HTERT RPE-1 (cell line): Measurements from ENCODE around the gene SKA2.
"Not testable (repeated sequence)": the region's sequence is repeated elsewhere in the genome, so short reads cannot be mapped to it uniquely, and the experiment has no call there.

Experiments used
- in situ Hi-C: fragments of 300-500 bp; cut with MboI; formaldehyde crosslinking; loops from 4 replicates; pipeline ENCODE4 v1.14.3; 2020; ENCODE audit warnings: low sequenced_read_pairs

The SKA2 gene

GRCh38 chr17:59152925-59153324, 2.1 kb downstream of the SKA2 start:
- in situ Hi-C loops, result no loop called here

DNA sequence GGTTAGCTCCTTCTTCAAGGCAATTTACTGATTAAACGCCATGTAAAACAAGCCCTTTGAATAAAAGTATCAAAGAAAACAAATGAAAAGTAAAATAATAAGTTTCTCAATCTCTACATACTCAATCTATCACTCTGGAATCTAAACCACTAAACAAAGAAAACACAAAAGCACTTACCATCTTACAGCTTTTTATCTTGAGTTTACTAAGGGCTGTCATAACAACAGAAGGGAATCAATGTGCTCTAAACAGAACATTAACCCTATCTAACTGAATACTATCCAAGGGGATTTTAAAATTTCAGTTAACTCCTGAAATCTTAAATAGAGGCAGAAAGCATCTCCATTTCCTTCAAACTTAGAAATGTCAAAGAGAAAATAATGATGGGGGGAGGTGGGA, 3.4 kb downstream of the SKA2 start:
- in situ Hi-C loops, result no loop called here

DNA sequence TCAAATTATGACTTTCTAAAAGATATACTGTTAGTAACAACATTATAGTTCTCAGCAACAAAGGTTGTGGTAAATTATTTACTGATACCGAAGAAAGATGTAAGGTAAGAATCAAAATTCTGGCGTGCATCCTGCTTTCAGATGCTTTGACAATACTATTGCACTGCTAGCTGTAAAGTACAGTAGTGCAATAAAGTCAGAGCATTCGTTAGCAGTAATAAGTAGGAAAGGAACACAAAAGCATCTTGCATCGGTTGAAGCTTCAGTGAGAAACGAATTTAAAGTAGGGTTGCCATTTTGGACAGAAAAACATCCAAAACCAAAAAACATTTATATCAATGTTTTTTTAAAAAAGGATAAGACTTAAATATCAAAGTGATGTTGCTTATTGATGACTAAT, 4.0 kb downstream of the SKA2 start:
- in situ Hi-C loops, result no loop called here

DNA sequence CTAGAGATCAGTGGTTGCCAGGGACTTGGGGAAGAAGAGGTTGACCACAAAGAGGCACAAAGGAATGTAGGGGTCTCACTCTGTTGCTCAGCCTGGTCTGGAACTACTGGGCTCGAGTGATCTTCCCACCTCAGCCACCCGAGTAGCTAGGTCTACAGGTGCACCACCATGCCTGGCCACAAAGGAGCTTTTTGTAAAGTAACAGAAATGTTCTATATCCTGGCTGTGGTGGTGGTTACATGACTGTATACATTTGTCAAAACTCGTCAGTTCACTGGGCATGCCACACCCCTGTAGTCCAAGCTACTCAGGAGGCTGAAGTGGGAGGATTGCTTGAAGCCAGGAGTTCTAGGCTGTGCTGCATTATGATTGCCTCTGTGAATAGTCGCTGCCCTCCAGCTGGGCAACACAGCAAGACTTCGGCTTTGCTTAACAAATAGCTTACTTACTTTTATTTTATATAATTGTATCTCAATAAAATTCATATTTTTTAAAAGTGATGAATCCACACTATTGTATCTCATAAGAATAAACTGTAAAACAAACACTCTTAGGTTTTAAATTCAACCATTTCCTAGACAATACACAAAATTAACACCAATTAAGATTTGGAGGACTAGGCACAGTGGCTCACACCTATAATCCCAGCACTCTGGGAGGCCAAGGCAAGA, 5.0 kb downstream of the SKA2 start:
- in situ Hi-C loops, result no loop called here

GRCh38 chr17:59149051-59149450, 5.9 kb downstream of the SKA2 start:
- in situ Hi-C loops, result no loop called here

DNA sequence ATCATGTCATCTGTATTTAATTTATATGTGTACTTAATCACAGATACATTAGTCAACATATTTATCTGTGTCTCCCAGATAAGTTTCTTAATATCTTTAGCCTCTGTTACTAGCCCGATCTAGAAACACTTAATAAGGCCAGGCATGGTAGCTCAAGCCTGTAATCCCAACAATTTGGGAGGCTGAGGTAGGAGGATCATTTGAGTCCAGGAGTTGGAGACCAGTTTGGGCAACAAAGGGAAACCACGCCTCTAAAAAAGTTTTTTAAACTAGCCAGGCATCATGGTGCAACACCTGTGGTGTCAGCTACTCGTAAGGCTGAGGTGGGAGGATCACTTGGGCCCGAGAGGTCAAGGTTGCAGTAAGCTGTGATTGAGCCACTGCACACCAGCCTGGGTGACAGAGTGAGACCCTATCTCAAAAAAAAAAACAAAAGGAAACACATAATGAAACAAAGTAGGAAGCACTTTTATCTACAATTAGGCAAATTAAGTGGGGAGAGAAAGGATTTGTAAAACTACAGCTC, 9.4 kb downstream of the SKA2 start:
- in situ Hi-C loops, result no loop called here

DNA sequence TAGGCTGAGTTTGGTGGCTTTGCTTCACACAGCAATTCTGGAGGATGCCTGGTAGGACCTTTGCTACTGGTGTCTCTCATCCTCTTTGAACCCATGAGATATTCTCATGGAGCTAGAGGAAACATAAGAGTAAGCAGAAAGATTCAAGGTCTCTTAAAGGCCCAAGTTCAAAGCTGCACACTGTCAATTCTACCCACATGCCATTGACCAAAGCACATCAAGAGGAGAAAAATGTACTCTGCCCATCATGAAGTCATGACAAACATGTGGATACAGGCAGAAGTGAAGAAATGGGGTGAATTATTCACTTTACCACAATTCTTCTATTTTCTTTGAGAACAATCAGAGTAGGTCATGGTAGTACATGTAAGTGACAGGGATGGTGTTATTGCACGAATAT, 13.1 kb downstream of the SKA2 start:
- in situ Hi-C loops, result no loop called here

DNA sequence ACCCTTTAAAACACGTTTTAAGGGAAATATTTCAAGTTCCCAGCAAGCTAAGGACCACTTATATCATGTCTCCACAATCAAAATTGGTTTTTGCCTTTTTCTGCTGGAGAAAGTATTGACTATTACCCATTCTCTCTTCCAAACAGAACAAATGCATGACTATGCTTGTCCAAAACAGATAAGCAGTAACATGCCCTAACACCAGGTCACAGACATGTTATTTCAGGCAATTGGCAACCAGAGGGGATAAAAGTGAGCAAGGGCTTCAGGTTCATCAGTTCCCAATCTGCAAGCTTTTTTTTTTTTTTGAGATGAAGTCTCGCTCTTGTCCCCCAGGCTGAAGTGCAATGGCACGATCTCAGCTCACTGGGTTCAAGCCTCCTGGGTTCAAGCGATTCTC, 15.0 kb downstream of the SKA2 start:
- in situ Hi-C loops, result no loop called here

- in situ Hi-C loops, result not testable (repeated sequence)
Measured at GRCh38 chr17:59138339-59138738, 16.6 kb downstream of the SKA2 start.

DNA sequence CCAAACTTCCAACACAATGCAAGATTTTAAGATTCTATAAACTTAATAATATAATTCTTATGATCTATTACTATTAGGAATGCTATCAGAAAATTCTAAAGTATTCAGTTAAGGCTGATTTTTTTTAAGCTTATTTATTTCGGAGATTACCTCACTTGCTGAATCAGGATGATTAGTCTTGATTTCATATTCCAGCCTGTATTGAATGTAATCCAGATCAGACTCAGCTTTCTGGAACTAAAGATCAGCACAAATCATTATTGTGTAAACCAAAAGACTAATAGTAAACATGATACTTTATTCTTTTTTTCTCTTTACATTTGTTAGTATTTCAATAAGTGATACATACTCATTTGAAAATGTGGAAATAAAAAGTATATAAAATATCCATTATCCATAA, 23.9 kb downstream of the SKA2 start:
- in situ Hi-C loops, result no loop called here

GRCh38 chr17:59129814-59130213, 25.2 kb downstream of the SKA2 start:
- in situ Hi-C loops, result no loop called here

DNA sequence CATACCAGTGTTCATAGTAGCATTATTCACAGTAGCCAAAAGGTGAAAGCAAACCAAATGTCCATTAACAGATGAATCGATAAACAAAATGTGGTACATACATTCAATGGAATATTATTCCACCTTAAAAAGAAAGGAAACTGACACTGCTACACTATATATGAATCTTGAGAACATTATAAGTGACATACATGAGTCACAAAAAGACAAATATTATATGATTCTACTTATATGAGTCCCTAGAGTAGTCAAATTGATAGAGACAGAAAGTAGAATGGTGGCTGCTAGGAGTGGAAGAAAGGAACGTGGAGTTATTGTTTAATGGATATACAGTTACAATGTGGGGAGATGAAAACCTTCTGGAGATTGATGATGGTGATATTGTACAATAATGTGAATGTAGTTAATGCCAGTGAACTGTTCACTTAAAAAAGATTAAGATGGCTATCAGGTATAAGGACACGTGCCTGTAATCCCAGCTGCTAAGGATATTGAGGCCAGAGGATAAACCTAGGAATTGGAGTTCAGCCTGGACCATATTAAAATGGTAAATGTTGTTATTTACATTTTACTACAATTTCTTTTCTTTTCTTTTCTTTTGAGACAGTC, 28.1 kb downstream of the SKA2 start:
- in situ Hi-C loops, result no loop called here

DNA sequence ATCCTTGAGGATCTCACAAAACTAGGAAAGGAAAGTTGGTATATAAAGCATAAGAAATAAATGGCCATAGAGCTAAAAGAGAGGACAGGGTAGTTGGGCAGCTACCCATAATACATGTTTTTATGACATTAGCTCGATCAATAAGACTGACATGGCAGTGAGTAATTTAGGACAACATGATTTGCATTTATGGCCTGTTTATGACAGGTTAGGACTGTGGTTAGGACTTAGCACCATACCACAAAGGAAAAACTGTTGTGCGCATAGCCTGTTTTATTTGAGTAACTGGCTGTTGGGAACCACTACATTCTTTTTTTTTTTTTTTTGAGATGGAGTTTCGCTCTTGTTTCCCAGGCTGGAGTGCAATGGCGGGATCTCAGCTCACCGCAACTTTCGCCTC, 30.3 kb downstream of the SKA2 start:
- in situ Hi-C loops, result no loop called here

DNA sequence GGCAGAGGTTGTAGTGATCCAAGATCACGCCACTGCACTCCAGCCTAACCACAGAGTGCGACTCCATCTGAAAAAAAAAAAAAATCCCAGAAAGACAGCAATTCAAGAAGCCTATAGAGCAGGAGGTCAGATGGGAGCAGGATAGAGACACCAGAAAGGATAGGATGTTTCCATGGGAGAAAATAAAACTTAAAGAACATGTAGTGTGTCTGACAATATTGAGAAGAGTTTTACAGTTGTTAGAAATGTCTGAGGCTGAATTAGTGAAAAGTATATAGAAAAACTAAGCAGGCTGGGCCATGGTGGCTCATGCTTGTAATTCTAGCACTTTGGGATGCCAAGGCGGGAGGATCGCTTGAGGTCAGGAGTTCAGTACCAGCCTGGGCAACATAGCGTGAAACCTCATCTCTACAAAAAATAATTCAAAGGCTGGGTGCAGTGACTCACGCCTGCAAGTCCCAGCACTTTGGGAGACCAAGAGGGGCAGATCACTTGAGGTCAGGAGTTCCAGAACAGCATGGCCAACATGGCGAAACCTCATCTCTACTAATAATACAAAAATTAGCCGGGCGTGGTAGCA, 33.0 kb downstream of the SKA2 start:
- in situ Hi-C loops, result no loop called here

DNA sequence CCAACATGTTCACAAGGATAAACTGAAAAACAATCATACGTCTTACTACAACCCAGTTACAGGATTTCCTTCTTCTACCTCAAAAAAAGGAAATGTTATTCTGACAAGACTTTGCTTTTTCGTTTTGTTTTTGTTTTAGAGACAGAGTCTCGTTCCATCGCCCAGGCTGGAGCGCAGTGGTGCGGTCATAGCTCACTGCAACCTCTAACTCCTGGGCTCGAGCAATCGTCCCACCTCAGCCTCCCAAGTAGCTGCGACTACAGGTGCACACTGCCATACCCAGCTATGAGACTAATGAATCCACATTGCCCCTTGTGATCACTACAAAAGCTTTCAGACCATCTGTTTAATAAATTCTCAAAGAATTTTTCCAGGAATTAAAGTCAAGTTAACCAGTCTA, 39.5 kb downstream of the SKA2 start:
- in situ Hi-C loops, result no loop called here

DNA sequence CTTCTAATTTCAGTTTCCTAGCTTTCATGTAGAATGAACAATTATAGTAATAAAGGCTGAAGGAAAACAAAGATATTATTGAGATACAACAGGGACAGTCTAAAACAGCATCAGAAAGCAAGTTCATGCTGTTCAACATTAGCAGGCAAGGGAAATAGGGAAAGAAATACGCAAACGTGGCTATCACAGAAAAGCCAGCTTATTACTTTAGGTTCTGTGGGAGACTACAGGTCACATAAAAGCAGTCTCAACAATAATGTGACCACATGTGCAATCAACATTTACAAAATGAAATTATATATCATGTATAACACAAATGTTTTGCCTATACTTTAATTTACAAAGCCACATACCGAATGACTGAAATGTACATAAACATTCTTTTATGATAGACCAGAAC, 43.4 kb downstream of the SKA2 start:
- in situ Hi-C loops, result no loop called here

- in situ Hi-C loops, result no loop called here
Measured at GRCh38 chr17:59110973-59111372, 44.0 kb downstream of the SKA2 start.

DNA sequence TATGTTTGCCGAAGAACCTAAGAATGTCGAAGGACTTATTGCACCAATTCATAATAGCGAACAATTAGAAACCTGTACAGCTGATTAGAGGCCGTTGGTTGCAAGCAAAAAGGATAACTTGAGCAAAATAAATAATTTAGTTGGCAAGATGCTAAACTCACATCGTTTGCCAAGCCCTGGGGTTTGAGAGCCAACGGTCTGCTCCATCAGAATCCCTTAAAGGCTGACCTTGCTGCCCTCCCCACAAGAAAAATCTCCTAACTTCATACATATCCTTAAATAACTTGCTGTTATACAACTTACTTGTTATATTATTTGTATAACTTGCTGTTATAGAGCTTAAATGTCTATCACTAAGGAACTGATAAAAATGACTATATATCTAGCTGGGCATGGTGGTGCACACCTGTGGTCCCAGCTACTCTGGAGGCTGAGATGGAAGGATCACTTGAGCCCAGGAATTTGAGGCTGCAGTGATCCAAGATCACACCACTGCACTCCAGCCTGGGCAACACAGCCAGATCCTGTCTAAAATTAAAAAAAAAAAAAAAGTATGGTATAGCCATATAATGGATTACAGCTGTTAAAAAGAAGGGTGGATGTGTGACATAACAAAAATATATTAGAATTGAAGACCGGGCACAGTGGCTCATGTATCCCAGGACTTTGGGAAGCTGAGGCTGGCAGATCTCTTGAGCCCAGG, 46.4 kb downstream of the SKA2 start:
- in situ Hi-C loops, result no loop called here

GRCh38 chr17:59107306-59107670, 47.7 kb downstream of the SKA2 start:
- in situ Hi-C loops, result no loop called here

DNA sequence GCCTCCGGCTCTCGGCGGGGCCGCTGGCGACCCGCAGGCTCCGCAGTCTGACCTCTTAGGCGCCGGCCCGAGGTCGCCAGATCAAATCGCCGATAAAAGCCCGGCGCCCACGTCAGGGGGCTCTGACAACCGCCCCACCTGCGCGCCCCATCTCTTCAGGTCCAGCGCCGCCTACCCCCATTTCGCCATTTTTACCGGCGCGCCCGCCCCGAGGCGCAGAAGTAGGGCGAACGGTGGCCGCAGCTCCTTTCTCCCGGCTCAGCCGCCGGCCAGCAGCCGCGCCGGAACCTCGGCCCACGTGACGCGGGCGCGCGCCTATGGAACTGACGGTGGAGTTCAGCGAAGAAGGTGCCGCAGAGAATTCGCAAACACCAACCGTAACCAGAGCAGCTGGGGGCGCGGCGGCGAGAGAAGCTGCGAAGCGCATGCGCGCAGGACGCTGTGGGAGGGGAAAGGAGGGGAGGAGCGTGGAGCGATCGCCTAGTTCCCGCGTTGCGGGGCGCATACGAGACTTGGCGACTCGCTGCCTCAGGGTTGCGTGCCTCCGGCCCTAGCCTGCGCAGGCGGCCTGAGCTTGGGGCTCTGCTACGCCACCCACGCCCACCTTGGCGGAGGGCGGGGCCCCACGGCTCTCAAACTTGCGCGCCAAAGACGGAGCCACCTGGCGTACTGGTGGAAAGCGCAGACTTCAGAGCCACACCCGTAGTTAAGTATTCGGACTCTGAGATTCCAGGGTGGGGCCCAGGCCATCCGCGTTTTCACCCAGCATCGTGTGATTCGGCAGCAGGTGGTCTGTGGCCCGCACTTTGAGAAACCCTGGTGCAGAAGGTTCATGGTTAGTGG, 48.3 kb downstream of the SKA2 start, which contains the start of gene TRIM37:
TRIM37 (minus strand) TSS at position 418 of the 843 bp plus-strand sequence. CDS start 419 bp downstream, outside the sequence.
- in situ Hi-C loops, result no loop called here
